GM18951 (cell line): Measurements from ENCODE around the gene ECM1.

Experiments
- POLR2A ChIP-seq: IDR thresholded peaks from 4 replicates; pipeline ENCODE4 v1.6.1; 2011; ENCODE audit warnings: mild to moderate bottlenecking; ENCODE audit not compliant: insufficient read length, insufficient read depth; ENCODE audit errors: extremely low read depth
- in situ Hi-C: fragments of 300-500 bp; cut with MboI; formaldehyde crosslinking; loops from one replicate; pipeline ENCODE4 v1.12.0; 2022; ENCODE audit warnings: low sequenced_read_pairs, mixed read lengths, inconsistent platforms; ENCODE audit not compliant: unreplicated experiment

The ECM1 gene

DNA sequence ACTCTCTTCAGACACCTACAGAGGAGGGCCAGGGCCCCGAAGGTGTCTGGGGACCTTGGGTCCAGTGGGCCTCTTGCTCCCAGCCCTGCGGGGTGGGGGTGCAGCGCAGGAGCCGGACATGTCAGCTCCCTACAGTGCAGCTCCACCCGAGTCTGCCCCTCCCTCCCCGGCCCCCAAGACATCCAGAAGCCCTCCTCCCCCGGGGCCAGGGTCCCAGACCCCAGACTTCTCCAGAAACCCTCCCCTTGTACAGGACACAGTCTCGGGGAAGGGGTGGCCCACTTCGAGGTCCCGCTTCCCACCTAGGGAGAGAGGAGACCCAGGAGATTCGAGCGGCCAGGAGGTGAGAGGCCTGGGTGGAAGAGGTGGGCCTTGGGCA, 45.0 kb downstream of the ECM1 start:
- in situ Hi-C loops, result no loop called here
- no peak for TF ChIP-seq POLR2A

GRCh38 chr1:150553392-150554085, 45.6 kb downstream of the ECM1 start:
- no peak for TF ChIP-seq POLR2A
- in situ Hi-C loops, result no loop called here

GRCh38 chr1:150554086-150554452, 46.2 kb downstream of the ECM1 start:
- in situ Hi-C loops, result no loop called here
- TF ChIP-seq POLR2A, result no peak

DNA sequence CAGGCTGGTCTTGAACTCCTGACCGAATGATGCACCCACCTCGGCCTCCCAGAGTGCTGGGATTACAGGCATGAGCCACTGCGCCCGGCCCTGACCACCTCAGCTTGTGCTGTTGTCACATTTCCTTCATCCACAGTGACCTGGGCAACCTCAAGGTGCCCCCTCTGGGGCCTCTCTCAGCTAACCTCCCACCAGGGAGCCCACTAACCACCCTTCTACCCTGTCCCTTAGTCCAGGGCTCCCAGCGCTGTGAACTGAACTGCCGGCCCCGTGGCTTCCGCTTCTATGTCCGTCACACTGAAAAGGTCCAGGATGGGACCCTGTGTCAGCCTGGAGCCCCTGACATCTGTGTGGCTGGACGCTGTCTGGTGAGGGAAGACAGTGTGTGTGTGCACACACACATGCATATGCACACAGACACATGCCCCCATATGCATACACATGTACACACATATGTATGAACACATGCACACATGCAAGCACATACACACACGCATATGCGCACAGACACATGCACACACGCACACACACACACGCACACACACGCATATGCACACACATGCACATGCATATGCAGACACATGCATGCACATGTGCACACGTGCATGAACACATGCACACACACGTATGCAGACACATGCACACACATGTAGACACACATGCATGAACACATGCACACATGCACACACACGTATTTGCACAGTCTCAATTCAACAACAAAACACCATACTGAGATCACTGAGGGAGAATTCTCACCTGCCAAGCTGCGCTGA, 47.5 kb downstream of the ECM1 start:
- TF ChIP-seq POLR2A, result no peak
- in situ Hi-C loops, result no loop called here

DNA sequence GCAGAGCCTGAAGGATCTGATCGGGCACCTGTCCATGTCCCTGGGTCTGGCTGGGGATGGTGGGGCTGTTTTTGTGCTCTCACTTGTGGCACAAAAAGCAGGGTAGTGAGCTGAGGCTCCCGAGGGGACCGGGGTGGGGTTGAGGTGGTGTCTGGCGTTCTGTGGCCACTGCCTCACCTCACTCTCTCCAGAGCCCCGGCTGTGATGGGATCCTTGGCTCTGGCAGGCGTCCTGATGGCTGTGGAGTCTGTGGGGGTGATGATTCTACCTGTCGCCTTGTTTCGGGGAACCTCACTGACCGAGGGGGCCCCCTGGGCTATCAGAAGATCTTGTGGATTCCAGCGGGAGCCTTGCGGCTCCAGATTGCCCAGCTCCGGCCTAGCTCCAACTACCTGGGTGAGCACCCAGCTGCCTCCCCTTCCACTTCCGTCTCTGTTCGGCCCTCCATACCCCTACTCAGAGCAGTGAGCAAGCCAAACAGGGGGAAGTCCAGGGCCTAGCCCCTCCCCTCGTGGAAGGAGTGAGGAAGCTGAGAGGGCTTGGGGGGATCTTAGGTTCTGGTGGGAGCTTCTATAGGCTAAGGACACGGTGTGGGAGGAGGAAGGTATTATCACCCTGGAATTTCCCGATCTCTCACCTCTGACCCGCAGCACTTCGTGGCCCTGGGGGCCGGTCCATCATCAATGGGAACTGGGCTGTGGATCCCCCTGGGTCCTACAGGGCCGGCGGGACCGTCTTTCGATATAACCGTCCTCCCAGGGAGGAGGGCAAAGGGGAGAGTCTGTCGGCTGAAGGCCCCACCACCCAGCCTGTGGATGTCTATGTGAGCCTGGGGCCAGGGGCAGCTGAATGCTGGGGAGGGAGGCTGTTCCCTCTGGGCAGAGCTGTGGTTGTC, 48.3 kb downstream of the ECM1 start:
- TF ChIP-seq POLR2A, result no peak

DNA sequence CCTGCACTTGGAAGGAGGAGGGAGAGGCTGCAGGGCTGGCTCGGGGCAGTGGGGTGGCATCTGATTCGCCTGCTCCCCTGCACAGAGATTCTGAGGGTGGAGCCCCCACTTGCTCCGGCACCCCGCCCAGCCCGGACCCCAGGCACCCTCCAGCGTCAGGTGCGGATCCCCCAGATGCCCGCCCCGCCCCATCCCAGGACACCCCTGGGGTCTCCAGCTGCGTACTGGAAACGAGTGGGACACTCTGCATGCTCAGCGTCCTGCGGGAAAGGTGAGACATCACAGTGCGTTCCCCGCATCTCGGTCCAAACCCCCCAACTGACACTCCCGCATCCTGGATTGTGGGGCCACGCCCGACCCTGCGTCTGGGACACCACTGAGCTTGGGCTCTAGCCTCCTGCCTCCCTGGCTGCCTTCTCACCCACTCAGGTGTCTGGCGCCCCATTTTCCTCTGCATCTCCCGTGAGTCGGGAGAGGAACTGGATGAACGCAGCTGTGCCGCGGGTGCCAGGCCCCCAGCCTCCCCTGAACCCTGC, 49.2 kb downstream of the ECM1 start:
- in situ Hi-C loops, result no loop called here
- TF ChIP-seq POLR2A, result no peak

More for the DNA sequence above, 48.3 kb downstream of the ECM1 start:
- in situ Hi-C loops, result no loop called here

DNA sequence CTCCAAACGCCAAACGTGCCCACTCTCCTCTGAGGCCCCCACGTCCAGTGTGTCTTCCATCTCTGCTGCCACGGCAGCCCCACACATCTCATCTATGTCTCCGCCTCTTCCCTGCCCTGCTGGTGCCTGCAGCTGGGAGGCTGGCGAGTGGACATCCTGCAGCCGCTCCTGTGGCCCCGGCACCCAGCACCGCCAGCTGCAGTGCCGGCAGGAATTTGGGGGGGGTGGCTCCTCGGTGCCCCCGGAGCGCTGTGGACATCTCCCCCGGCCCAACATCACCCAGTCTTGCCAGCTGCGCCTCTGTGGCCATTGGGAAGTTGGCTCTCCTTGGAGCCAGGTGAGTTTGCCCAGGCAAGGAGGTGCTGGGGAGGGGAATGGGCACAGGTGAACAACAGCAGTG, 49.9 kb downstream of the ECM1 start:
- no peak for TF ChIP-seq POLR2A
- in situ Hi-C loops, result no loop called here

DNA sequence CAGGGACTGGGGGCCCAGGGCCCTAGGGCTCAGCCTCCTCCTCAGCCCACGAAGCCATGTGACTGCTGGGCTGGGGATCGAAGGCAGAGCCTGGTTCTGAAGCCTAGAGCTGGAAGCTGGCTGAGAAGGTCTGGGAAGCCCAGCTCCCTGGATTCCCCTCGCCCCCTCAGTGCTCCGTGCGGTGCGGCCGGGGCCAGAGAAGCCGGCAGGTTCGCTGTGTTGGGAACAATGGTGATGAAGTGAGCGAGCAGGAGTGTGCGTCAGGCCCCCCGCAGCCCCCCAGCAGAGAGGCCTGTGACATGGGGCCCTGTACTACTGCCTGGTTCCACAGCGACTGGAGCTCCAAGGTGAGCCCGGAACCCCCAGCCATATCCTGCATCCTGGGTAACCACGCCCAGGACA, 50.4 kb downstream of the ECM1 start:
- in situ Hi-C loops, result no loop called here
- no peak for TF ChIP-seq POLR2A

DNA sequence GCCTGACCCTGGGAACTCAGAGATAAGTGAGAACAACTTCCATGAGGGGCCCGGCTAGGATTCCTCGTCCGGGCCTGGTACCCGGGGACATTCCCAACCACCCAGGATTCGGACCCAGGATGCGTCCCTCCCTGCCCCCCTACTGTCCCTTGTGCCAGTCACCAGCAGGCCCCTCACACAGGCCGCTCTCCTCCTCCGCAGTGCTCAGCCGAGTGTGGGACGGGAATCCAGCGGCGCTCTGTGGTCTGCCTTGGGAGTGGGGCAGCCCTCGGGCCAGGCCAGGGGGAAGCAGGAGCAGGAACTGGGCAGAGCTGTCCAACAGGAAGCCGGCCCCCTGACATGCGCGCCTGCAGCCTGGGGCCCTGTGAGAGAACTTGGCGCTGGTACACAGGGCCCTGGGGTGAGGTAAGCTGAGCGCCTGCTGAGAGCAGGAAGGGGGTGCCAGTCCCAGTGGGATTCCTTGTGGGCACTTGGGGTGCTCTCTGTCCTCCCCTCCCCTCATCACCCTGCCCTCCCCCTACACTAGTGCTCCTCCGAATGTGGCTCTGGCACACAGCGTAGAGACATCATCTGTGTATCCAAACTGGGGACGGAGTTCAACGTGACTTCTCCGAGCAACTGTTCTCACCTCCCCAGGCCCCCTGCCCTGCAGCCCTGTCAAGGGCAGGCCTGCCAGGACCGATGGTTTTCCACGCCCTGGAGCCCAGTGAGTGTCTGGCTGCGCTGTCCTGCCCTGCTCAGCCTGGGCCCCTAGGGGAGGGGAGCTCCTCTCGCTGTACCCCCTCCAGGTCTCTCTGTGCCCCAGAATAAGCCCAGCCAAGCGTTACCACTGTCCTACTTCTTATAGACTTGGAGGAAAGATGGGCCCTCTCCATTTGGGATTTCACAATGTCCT, 51.1 kb downstream of the ECM1 start:
- no peak for TF ChIP-seq POLR2A
- in situ Hi-C loops, result no loop called here

DNA sequence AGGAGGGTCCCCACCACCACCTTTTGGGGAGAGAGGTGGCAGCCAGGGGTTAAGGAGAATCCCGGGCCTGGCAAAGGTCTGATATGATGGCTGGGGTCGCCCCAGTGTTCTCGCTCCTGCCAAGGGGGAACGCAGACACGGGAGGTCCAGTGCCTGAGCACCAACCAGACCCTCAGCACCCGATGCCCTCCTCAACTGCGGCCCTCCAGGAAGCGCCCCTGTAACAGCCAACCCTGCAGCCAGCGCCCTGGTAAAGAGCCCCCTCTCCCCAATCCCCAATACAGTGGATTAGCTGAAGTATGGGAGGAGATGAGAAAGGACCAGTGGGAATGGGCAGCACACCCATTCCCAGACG, 51.7 kb downstream of the ECM1 start:
- in situ Hi-C loops, result no loop called here
- TF ChIP-seq POLR2A, result no peak

DNA sequence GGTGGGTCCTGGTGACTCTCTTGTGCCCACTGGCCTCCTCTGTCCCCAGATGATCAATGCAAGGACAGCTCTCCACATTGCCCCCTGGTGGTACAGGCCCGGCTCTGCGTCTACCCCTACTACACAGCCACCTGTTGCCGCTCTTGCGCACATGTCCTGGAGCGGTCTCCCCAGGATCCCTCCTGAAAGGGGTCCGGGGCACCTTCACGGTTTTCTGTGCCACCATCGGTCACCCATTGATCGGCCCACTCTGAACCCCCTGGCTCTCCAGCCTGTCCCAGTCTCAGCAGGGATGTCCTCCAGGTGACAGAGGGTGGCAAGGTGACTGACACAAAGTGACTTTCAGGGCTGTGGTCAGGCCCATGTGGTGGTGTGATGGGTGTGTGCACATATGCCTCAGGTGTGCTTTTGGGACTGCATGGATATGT, 52.1 kb downstream of the ECM1 start:
- in situ Hi-C loops, result no loop called here
- TF ChIP-seq POLR2A, result no peak

DNA sequence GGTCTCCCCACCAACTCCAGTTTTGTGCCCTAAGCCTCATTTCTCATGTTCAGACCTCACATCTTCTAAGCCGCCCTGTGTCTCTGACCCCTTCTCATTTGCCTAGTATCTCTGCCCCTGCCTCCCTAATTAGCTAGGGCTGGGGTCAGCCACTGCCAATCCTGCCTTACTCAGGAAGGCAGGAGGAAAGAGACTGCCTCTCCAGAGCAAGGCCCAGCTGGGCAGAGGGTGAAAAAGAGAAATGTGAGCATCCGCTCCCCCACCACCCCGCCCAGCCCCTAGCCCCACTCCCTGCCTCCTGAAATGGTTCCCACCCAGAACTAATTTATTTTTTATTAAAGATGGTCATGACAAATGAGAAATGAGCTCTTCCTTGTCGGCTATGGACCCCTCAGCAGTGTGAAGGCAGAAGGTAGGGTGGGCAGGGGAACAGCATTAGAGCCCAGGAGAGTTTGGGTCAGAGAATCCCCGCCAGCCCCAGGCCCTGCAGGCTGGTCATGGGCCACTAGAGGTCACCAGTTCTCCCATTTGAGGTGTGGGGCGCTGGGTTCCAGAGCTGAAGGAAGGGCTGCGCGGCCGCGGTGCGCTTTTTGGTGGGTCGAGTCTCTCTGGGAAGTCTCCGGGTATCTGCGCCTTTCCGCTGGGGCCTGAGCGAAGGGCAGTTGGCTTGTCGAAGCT, 52.8 kb downstream of the ECM1 start:
- TF ChIP-seq POLR2A, result peak; percentile 37
- in situ Hi-C loops, result no loop called here
